Panc1 (cell line): ENCODE results near the gene TRIM39.
"Not testable (repeated sequence)": the region's sequence is repeated elsewhere in the genome, so short reads cannot be mapped to it uniquely, and the experiment has no call there.

Experiments
- POLR2AphosphoS5 ChIP-seq: IDR thresholded peaks from 2 replicates; pipeline ENCODE4 v1.6.1; 2012; ENCODE audit warnings: mild to moderate bottlenecking, low read depth, low read length, moderate library complexity
- TF ChIP-seq, protein P1 (sequence below), 2 experiments: IDR thresholded peaks; 2 replicates each; pipeline ENCODE4 v1.6.1; 2011 to 2012; ENCODE audit warnings: low read depth in 2 of 2, control low read depth in 1 of 2, low read length in 1 of 2, mild to moderate bottlenecking in 1 of 2, moderate library complexity in 1 of 2; ENCODE audit not compliant: insufficient read depth in 1 of 2
- TF ChIP-seq, protein P2 (sequence below): fragments of 450-650 bp; IDR thresholded peaks from 2 replicates; pipeline ENCODE4 v1.5.1; 2017; ENCODE audit warnings: mild to moderate bottlenecking

DNA sequence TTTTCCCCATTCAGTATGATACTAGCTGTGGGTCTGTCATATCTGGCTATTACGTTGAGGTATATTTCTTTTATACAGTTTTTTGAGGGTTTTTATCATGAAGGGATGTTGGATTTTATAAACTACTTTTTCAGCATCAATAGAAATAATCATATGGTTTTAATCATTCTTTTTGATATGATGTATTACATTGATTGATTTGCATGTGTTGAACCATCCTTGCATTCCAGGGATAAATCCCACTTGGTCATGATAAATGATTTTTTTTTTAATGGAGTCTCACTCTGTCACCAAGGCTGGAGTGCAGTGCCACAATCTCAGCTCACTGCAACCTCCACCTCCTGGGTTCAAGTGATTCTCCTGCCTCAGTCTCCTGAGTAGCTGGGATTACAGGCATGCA, 45.7 kb upstream of the TRIM39 start:
- TF ChIP-seq, protein P1, sequence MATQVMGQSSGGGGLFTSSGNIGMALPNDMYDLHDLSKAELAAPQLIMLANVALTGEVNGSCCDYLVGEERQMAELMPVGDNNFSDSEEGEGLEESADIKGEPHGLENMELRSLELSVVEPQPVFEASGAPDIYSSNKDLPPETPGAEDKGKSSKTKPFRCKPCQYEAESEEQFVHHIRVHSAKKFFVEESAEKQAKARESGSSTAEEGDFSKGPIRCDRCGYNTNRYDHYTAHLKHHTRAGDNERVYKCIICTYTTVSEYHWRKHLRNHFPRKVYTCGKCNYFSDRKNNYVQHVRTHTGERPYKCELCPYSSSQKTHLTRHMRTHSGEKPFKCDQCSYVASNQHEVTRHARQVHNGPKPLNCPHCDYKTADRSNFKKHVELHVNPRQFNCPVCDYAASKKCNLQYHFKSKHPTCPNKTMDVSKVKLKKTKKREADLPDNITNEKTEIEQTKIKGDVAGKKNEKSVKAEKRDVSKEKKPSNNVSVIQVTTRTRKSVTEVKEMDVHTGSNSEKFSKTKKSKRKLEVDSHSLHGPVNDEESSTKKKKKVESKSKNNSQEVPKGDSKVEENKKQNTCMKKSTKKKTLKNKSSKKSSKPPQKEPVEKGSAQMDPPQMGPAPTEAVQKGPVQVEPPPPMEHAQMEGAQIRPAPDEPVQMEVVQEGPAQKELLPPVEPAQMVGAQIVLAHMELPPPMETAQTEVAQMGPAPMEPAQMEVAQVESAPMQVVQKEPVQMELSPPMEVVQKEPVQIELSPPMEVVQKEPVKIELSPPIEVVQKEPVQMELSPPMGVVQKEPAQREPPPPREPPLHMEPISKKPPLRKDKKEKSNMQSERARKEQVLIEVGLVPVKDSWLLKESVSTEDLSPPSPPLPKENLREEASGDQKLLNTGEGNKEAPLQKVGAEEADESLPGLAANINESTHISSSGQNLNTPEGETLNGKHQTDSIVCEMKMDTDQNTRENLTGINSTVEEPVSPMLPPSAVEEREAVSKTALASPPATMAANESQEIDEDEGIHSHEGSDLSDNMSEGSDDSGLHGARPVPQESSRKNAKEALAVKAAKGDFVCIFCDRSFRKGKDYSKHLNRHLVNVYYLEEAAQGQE (IDR thresholded peaks at IDR 0.05; ENCODE audit: insufficient read depth in 1 of 2, low read depth in 2 of 2, low read length in 1 of 2), result not testable (repeated sequence)
- TF ChIP-seq, protein P2, sequence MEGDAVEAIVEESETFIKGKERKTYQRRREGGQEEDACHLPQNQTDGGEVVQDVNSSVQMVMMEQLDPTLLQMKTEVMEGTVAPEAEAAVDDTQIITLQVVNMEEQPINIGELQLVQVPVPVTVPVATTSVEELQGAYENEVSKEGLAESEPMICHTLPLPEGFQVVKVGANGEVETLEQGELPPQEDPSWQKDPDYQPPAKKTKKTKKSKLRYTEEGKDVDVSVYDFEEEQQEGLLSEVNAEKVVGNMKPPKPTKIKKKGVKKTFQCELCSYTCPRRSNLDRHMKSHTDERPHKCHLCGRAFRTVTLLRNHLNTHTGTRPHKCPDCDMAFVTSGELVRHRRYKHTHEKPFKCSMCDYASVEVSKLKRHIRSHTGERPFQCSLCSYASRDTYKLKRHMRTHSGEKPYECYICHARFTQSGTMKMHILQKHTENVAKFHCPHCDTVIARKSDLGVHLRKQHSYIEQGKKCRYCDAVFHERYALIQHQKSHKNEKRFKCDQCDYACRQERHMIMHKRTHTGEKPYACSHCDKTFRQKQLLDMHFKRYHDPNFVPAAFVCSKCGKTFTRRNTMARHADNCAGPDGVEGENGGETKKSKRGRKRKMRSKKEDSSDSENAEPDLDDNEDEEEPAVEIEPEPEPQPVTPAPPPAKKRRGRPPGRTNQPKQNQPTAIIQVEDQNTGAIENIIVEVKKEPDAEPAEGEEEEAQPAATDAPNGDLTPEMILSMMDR, result not testable (repeated sequence)
- not testable (repeated sequence) for TF ChIP-seq POLR2AphosphoS5
